ENCODE results near the gene CERK.
"Not testable (repeated sequence)": the region's sequence is repeated elsewhere in the genome, so short reads cannot be mapped to it uniquely, and the experiment has no call there.

Gene CERK

GRCh38 chr22:46646531-46647215 lies 91.4 kb downstream of the CERK start:
- DNase-seq (ENCODE audit: low spot score): no peak

DNA sequence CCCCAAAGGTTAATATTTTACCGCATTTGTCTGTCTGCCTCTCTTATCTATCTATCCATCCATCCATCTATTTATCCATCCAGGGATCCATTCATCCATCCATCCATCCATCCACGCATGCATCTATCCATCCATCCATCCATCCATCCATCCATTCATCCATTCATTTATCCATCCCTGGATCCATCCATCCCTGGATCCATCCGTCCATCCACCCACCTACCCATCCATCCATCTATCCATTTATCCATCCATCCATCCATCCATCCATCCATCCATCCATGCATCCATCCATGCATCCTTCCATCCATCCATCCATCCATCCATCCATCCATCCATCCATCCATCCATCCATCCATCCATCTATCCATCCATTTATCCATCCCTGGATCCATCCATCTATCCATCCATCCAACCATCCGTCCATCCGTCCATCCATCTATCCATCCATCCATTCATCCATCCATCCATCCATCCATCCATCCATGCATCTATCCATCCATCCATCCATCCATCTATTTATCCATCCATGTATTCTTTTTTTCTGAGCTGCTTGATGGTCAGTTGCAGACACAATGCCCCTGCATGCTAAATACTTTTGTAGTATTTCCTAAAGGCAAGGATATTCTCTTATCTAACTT lies 95.1 kb downstream of the CERK start:
- DNase-seq (ENCODE audit: low spot score): not testable (repeated sequence)

DNA sequence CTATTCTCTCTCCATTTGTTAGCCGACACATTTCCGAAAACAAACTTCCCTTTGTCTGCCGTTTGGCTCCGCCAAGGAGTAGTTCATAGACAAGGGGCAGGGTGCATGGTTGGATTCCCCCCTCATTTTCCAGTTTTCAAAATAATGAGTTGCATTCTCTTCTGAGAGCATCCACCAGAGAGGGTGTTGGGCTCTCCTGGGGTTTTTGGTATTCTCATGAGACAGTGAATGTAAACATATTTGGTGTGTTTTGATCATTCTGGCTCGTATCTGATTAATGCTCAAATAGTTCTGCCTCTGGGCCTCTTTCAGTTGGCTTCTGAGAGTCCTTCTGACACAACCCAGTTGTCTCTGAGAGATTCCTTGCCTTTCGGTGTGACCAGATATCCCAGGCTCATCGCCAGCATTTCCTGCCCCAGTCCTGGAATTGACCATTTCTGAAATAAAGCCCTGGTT lies 96.2 kb downstream of the CERK start:
- no peak for DNase-seq (ENCODE audit: low spot score)

DNA sequence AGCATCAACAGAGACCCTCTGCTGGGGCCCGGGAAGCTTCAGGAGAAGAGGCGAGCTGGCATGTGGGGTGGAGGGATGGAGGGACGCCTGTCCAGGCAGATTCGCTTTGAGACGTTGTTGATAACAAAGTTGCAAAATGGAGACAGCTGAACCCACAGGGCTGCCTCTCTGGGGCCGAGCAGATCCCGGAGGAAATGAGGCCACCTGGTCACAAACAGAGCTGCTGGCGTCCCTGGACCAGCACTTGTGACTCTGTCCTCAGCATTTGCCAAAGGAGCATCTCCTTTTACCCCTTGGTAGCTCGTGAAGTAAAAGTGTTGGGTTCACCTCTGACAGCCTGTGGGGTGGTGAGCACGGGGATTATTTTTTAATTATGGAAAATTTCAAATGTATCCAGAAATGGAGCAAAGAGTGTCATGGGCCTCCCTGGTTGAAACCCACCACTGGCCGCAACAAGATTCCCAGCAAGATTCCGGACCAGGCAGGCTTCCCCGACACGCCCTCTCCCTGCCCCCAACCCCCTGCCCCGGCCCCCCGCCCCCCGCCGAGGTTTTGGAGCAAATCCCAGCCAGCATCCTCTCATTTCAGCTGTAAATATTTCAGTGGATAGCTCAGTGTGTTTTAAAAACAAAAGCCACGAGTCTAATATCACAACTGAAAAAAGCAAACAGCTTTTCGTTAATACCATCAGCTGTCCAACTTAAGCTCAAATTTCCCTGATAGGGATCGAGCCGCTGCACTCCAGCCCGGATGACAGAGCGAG lies 97.6 kb downstream of the CERK start:
- DNase-seq (ENCODE audit: low spot score): no peak

DNA sequence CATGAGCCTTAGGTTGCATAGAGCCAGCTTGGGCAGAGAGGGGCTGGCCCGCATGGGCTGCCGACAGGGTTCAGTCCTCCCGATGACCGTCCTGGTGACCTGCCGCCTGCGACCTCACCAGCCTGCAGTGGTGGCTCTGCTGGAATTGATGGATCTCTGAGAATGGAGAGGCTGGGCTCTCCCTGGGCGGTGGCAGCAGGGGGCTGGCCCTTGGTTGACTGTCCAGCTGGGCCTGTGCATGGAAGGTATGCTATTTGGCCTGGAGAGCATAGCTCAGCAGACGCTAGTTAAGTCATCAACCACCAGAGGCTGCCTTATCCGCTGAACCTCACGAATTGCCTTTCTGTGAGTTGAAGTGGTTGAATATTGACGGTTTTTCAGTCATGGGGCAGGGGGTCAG lies 98.2 kb downstream of the CERK start:
- no peak for DNase-seq (ENCODE audit: low spot score)

DNA sequence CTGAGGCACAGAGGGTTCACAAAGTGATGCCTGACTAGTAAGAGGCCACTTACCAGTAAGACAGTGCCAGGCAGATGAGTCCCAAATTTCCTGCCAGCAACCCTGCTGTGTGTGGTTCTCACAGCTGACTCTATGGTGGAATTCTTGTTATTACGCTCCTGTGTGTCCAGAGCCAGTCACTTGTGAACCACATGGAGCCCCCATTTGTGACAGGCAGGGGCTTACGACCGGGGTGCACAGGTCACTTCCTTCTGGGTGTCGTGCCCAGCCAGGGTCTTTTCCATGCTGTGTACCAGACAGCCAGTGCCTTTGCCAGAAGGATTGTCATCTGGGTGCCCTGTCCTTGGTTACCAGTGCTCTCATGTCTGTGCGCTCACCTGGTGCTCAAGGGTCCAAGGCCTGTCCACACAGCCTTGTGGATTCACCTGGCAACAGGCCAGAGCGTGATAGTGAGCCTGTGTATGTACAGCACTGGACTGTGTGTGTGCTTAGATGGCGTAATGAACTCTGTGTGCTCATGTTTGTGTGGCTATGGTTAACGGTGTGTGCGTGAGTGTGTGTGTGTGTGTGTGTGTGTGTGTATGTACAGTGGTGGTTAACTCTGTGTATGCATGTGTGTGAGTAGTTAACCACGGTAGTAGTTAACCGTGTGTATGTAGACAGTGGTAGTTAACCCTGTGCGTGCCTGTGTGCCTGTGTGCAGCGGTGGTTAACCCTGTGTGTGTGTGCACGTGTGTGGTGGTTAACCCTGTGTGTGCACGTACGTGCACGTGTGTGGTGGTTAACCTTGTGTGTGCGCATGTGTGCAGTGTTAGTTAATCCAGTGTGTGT lies 99.2 kb downstream of the CERK start:
- DNase-seq (ENCODE audit: low spot score): no peak

- DNase-seq (ENCODE audit: low spot score): no peak
Measured at GRCh38 chr22:46637711-46638600, 100.1 kb downstream of the CERK start.

DNA sequence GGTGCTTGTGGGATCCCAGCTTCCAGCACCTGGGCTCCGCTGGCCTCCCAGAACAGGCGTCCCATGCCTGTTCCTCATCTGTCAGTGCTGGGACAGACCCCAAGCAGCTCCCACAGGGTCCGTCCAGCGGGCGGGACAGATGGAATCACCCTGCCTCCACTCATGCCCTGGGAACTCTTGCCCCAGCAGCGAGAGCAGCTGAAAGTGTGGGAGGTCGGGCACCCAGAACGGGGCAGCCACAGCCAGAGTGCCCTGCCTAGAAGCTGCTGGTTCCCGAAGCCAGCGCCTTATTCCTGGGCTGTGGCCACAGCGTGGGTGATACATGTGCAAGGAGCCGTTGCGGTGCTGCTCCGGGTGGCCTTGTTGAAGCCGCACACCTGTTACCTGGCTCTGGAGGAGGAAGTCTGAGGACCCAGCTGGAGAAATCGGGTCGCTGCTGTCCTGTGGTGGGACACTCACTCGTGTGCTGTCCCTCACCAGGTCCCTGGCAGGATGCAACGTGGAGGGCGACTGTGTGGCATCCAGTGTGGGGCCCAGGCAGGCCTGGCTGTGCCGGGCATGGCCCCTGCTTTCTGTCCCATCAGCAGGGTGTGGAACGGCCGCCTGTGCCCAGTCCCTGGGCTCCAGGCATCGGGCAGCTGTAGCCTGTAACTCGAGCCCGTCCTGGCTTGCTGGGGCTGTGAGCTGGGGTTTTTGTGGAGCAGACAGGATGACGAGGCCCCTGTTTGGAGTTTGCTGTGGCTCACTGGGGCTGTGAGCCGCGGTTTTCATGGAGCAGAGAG lies 101.6 kb downstream of the CERK start:
- DNase-seq (ENCODE audit: low spot score): no peak

DNA sequence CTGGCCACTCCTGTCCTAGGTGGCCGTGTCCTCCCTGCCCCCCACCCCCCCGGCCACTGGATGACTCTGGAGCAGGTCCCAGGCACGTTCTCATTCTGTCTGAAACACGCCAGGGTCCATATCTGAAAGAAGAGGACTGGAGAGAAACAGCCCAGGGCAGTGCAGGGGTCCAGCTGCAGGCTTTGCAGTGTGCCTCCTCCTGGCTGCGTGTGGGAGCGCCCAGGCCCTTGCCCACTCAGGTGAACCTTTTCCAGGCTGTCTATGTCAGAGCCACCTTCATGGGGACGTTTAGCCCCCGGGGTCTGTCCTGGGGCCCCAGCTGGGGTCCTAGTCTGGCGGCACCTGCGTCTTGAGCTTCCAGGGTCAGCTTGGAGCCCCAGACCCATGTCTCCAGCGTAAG lies 102.3 kb downstream of the CERK start:
- no peak for DNase-seq (ENCODE audit: low spot score)

GRCh38 chr22:46634973-46635685 lies 102.9 kb downstream of the CERK start:
- DNase-seq (ENCODE audit: low spot score): not testable (repeated sequence)
